Measurements from ENCODE around the gene TSPAN5.

The TSPAN5 gene

DNA sequence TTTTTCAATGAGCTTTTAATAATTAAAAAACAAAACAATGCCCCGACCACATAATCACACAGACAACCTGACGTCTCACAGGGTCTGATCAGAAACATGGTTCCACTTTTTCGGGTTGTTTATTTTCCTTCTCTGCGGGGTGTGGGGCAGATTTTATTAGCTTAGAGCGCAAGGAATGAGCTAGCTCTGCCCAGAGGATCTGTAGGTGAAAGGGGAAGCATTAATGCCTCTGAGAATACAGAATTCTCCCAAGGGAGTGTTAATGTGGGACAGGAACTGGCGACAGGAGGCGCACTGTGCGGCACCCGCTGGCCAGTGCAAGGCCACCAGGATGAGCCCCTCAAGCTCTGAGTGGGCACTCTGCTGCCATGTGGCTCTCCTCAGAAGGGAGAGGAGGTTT is 181.5 kb downstream of the TSPAN5 start:
- TF ChIP-seq, protein P1, sequence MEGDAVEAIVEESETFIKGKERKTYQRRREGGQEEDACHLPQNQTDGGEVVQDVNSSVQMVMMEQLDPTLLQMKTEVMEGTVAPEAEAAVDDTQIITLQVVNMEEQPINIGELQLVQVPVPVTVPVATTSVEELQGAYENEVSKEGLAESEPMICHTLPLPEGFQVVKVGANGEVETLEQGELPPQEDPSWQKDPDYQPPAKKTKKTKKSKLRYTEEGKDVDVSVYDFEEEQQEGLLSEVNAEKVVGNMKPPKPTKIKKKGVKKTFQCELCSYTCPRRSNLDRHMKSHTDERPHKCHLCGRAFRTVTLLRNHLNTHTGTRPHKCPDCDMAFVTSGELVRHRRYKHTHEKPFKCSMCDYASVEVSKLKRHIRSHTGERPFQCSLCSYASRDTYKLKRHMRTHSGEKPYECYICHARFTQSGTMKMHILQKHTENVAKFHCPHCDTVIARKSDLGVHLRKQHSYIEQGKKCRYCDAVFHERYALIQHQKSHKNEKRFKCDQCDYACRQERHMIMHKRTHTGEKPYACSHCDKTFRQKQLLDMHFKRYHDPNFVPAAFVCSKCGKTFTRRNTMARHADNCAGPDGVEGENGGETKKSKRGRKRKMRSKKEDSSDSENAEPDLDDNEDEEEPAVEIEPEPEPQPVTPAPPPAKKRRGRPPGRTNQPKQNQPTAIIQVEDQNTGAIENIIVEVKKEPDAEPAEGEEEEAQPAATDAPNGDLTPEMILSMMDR (IDR thresholded peaks at IDR 0.05; ENCODE audit: borderline replicate concordance, insufficient read depth, low read depth, low read length) = no peak
- no peak overlapping the region for H3K4me3 ChIP-seq (ENCODE audit: low read depth, low read length)

GRCh38 chr4:98474408-98474844 is 184.0 kb downstream of the TSPAN5 start:
- TF ChIP-seq, protein P1 (IDR thresholded peaks at IDR 0.05; ENCODE audit: borderline replicate concordance, insufficient read depth, low read depth, low read length) = no peak
- no peak overlapping the region for H3K4me3 ChIP-seq (ENCODE audit: low read depth, low read length)

DNA sequence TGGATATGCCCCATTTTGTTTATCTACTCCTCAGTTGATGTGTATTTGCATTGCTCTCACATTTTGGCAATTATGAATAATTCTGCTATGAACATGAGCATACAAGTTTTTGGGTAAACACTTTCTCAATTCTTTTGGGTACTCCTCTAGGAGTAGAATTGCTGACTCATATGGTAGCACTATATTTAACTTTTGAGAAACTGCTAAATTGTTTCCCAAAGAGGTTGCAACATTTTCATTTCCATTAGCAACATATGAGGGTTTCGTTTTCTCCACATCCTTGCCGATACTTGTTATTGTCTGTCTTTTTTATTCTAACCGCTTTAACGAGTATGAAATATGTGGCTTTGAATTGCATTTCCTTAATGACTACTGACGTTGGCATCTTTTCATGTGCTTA is 185.4 kb downstream of the TSPAN5 start:
- TF ChIP-seq, protein P1 (IDR thresholded peaks at IDR 0.05; ENCODE audit: borderline replicate concordance, insufficient read depth, low read depth, low read length) = no peak
- no peak overlapping the region for H3K4me3 ChIP-seq (ENCODE audit: low read depth, low read length)

GRCh38 chr4:98470831-98471230 is 187.6 kb downstream of the TSPAN5 start:
- TF ChIP-seq, protein P1 (IDR thresholded peaks at IDR 0.05; ENCODE audit: borderline replicate concordance, insufficient read depth, low read depth, low read length) = no peak
- H3K4me3 ChIP-seq (ENCODE audit: low read depth, low read length) = no peak overlapping the region

- H3K4me3 ChIP-seq (ENCODE audit: low read depth, low read length) = no peak overlapping the region
- TF ChIP-seq, protein P1 (IDR thresholded peaks at IDR 0.05; ENCODE audit: borderline replicate concordance, insufficient read depth, low read depth, low read length) = no peak
These were observed 188.0 kb downstream of the TSPAN5 start for GRCh38 chr4:98470366-98470765.

DNA sequence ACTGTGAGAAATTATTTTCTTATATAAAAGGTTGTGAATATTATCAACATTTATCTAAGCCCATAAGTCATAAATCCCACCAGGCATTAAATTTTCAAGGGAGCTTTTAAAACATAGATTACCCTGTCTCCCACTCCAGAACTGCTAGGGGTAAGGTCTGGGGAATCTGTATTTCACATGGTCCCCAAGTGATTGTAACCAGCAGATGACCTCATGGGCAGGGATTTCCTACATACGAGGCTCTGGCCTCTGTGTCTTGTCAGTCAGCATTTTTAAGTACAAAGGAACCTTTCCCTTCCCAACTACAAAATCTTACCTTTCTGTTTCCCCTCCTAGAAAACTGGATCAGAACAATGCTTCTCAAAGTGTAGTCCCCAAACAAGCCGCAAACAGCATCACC is 188.6 kb downstream of the TSPAN5 start:
- no peak overlapping the region for H3K4me3 ChIP-seq (ENCODE audit: low read depth, low read length)
- TF ChIP-seq, protein P1 (IDR thresholded peaks at IDR 0.05; ENCODE audit: borderline replicate concordance, insufficient read depth, low read depth, low read length) = no peak

DNA sequence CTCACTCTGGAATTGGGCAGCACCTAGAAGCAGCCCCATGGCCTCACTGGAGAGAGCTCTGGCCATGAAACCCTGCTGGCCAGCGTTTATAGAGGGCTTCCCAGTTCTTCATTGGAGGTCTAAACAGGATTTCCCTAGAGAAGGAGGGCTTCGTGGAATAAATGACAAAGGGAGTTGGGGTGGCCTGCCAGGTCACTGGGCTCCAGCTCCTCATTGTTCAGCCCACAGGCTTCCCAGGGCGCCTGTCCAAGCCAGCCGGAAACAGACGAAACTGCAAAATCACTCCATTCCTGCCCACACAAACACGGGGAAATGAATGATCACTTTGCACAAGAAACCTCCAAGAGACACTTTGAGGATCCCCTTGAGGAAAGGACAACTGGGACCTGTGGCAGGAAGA is 189.7 kb downstream of the TSPAN5 start:
- TF ChIP-seq, protein P1 (IDR thresholded peaks at IDR 0.05; ENCODE audit: borderline replicate concordance, insufficient read depth, low read depth, low read length) = no peak
- H3K4me3 ChIP-seq (ENCODE audit: low read depth, low read length) = no peak overlapping the region

All from GM12875 (cell line).